HEK293T (cell line): Measurements from ENCODE around the gene PEX26.

Experiments
- ARNT ChIP-seq: fragments of 450-650 bp; IDR thresholded peaks from 2 replicates; pipeline ENCODE4 v1.6.1; 2017; ENCODE audit warnings: mild to moderate bottlenecking
- BHLHE40 ChIP-seq: fragments of 450-650 bp; IDR thresholded peaks from 2 replicates; pipeline ENCODE4 v1.6.1; 2016; ENCODE audit warnings: mild to moderate bottlenecking, moderate library complexity, borderline replicate concordance
- CTBP1 ChIP-seq: fragments of 450-650 bp; IDR thresholded peaks from 2 replicates; pipeline ENCODE4 v1.6.1; 2016; ENCODE audit warnings: borderline replicate concordance
- ELF4 ChIP-seq: fragments of 450-650 bp; IDR thresholded peaks from 2 replicates; pipeline ENCODE4 v1.6.1; 2017; ENCODE audit warnings: antibody characterized with exemption
- FOXK2 ChIP-seq: fragments of 450-650 bp; IDR thresholded peaks from 2 replicates; pipeline ENCODE4 v1.6.1; 2016; ENCODE audit warnings: mild to moderate bottlenecking
- FOXM1 ChIP-seq: fragments of 450-650 bp; IDR thresholded peaks from 2 replicates; pipeline ENCODE4 v1.6.1; 2017; ENCODE audit warnings: mild to moderate bottlenecking, borderline replicate concordance
- LEF1 ChIP-seq: fragments of 450-650 bp; IDR thresholded peaks from 2 replicates; pipeline ENCODE4 v1.6.1; 2017; ENCODE audit warnings: mild to moderate bottlenecking, borderline replicate concordance
- SUZ12 ChIP-seq: fragments of 450-650 bp; IDR thresholded peaks from 2 replicates; pipeline ENCODE4 v1.6.1; 2016; ENCODE audit warnings: mild to moderate bottlenecking
- TARDBP ChIP-seq: fragments of 450-650 bp; IDR thresholded peaks from 2 replicates; pipeline ENCODE4 v1.6.1; 2016
- ZNF384 ChIP-seq: fragments of 450-650 bp; IDR thresholded peaks from 2 replicates; pipeline ENCODE4 v1.6.1; 2016
- TF ChIP-seq, protein P1 (sequence below): fragments of 450-650 bp; IDR thresholded peaks from 2 replicates; pipeline ENCODE4 v1.6.1; 2016

DNA sequence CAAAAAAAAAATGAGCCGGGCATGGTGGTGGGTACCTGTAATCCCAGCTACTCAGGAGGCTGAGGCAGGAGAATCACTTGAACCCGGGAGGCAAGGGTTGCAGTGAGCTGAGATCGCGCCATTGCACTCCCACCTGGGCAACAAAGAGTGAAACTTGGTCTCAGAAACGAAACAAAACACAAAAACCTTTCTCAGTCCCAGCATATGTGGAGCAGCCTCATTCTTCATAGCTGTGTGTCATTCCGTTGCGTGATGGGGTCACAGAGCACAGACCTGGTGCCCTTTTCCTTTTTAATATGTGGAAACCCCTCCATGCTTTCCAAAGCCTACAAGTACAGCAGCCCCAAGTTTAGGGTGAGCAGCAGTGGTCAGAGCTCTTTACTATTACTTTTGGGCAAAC, 13.7 kb downstream of the PEX26 start:
- TF ChIP-seq ZNF384 (no peak), FOXK2 (no peak), LEF1 (no peak), ELF4 (no peak), ARNT (no peak), SUZ12 (no peak), FOXM1 (no peak), BHLHE40 (no peak), CTBP1 (no peak), TARDBP (no peak)
- TF ChIP-seq, protein P1, sequence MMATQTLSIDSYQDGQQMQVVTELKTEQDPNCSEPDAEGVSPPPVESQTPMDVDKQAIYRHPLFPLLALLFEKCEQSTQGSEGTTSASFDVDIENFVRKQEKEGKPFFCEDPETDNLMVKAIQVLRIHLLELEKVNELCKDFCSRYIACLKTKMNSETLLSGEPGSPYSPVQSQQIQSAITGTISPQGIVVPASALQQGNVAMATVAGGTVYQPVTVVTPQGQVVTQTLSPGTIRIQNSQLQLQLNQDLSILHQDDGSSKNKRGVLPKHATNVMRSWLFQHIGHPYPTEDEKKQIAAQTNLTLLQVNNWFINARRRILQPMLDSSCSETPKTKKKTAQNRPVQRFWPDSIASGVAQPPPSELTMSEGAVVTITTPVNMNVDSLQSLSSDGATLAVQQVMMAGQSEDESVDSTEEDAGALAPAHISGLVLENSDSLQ, result no peak
